MG63 (cell line): ENCODE results near the gene LPCAT3. TPM values are rescaled to one million over a fixed set of nuclear protein-coding genes. Genes with fewer than 3 reads are reported as not detected.
"Not testable (repeated sequence)": the region's sequence is repeated elsewhere in the genome, so short reads cannot be mapped to it uniquely, and the experiment has no call there.

ENCODE experiments used
- DNase-seq: peaks from one replicate; pipeline ENCODE4 v3.0.0-alpha.2; 2020
- H3K27me3 ChIP-seq: fragments of 250-450 bp; sonication (Bioruptor Pico); 2 replicates; pipeline ENCODE4 v1.5.1; 2020; ENCODE audit warnings: mild to moderate bottlenecking, moderate library complexity
- H3K36me3 ChIP-seq: fragments of 250-450 bp; sonication (Bioruptor Pico); 2 replicates; pipeline ENCODE4 v1.5.1; 2020; ENCODE audit warnings: mild to moderate bottlenecking, moderate library complexity
- H3K4me3 ChIP-seq: fragments of 250-450 bp; sonication (Bioruptor Pico); 2 replicates; pipeline ENCODE4 v1.5.1; 2020; ENCODE audit warnings: mild to moderate bottlenecking, moderate library complexity
- H3K9me3 ChIP-seq: fragments of 250-450 bp; sonication (Bioruptor Pico); 2 replicates; pipeline ENCODE4 v1.5.1; 2020; ENCODE audit warnings: mild to moderate bottlenecking, moderate library complexity
- total RNA-seq: library from RNA; depleted of rRNA; stranded (reverse); fragments of >200 nt; shearing (Covaris generic); gene quantifications from 2 replicates; pipeline ENCODE4 v1.2.3, GENCODE V29; 2014; ENCODE audit warnings: low replicate concordance

Gene LPCAT3
- total RNA-seq, 1 experiment from 2014 or later = 14.3 TPM

DNA sequence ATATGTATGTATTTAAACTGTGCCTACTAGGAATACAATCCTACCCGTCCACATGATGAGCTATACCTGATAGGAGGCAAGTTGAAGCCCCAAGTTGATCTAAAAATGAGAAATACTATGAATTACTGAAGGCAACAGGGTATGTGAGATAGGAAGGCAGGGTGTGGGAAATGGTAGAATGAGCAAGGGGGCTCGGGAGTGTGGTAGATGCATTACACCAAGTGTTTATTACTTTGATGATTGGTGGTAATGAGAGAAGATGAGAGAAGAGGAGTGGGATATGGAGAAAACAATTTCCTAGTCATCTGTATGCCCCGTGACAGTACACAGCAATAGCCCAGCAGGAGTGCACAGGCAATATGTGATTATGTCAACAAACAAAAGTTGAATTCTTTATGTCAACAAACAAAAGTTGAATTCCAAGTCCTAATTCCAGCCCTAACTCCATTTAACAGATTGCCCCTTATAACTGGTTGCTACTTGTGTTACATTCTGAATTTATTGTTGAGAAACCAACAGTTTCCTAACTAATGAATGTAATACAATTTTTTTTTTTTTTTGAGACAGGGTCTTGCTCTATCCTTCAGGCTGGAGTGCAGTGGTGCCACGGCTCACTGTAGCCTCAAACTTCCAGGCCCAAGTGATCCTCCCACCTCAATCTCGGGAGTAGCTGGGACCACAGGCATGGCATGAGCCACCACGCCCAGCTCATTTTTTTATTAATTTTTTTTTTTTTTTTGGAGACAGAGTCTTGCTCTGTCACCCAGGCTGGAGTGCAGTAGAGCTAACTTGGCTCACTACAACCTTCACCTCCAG is 2.5 kb downstream of the LPCAT3 start:
- DNase-seq = no peak

DNA sequence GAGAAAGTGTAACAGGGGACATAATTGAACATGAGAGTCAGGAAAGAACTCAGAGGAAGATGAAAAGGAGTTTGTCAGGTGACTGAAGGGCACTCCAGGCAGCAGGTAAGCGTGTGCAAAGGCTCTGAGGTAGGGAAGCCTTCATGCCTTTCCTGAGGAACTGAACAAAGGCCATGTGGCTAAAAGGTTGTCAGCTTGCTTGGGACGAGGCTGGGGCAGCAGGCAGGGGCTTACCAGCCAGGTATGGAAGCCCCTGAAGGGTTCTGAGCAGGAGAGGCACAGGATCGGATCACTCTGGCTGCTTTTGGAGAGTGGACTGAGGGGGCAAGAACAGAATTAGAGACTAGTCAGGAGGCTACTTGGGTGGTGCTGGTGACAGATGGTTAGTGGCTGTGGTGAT is 5.2 kb downstream of the LPCAT3 start:
- Histone ChIP-seq H3K36me3 (peaks cover 13% of the 10 kb centered on the region), H3K9me3 (no peaks in the 10 kb centered on the region), H3K4me3 (no peak overlapping the region), H3K27me3 (no peaks in the 10 kb centered on the region)
- no peak for DNase-seq

More for the DNA sequence above, 2.5 kb downstream of the LPCAT3 start:
- Histone ChIP-seq H3K9me3 (no peaks in the 10 kb centered on the region), H3K27me3 (no peaks in the 10 kb centered on the region), H3K36me3 (peaks cover 9% of the 10 kb centered on the region), H3K4me3 (no peak overlapping the region)

- no peaks in the 10 kb centered on the region for H3K9me3 ChIP-seq
- no peak overlapping the region for H3K4me3 ChIP-seq
- no peak for DNase-seq
- H3K27me3 ChIP-seq = no peaks in the 10 kb centered on the region
- peaks cover 13% of the 10 kb centered on the region for H3K36me3 ChIP-seq
Measured at GRCh38 chr12:7012024-7012607, 6.2 kb downstream of the LPCAT3 start.

DNA sequence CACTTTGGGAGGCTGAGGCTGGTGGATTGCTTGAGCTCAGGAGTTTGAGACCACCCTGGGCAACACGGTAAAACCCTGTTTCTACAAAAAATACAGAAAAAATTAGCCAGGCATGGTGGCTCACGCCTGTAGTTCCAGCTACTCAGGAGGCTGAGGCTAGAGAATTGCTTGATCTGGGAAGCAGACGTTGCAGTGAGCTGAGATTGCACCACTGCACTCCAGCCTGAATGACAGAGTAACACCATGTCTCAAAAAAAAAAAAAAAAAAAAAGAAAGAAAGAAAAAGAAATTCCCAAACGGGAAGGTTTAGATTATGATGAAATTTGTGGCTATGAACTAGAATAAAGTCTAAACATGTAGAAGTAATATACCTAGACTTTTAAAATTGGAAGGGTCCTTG is 6.9 kb downstream of the LPCAT3 start:
- DNase-seq, H3K27me3 ChIP-seq, H3K4me3 ChIP-seq, H3K9me3 ChIP-seq: not testable (repeated sequence)
- peaks cover 13% of the 10 kb centered on the region for H3K36me3 ChIP-seq

GRCh38 chr12:7009512-7009911 is 8.8 kb downstream of the LPCAT3 start:
- Histone ChIP-seq H3K9me3 (no peaks in the 10 kb centered on the region), H3K4me3 (no peak overlapping the region), H3K36me3 (peaks cover 13% of the 10 kb centered on the region), H3K27me3 (no peaks in the 10 kb centered on the region)
- DNase-seq = no peak

- Histone ChIP-seq H3K4me3 (no peak overlapping the region), H3K9me3 (no peaks in the 10 kb centered on the region), H3K36me3 (peaks cover 13% of the 10 kb centered on the region), H3K27me3 (no peaks in the 10 kb centered on the region)
- DNase-seq = no peak
Measured at GRCh38 chr12:7008864-7009263, 9.4 kb downstream of the LPCAT3 start.

- no peak for DNase-seq
- H3K4me3 ChIP-seq = no peak overlapping the region
- H3K36me3 ChIP-seq = peaks cover 5% of the 10 kb centered on the region
- H3K9me3 ChIP-seq = no peaks in the 10 kb centered on the region
- H3K27me3 ChIP-seq = no peaks in the 10 kb centered on the region
Measured at GRCh38 chr12:7006639-7007038, 11.6 kb downstream of the LPCAT3 start.

- no peaks in the 10 kb centered on the region for H3K27me3 ChIP-seq
- H3K4me3 ChIP-seq = no peak overlapping the region
- H3K36me3 ChIP-seq = peaks cover 4% of the 10 kb centered on the region
- DNase-seq = no peak
- H3K9me3 ChIP-seq = no peaks in the 10 kb centered on the region
Measured at GRCh38 chr12:7005311-7005710, 13.0 kb downstream of the LPCAT3 start.

- no peaks in the 10 kb centered on the region for H3K9me3 ChIP-seq
- no peaks in the 10 kb centered on the region for H3K27me3 ChIP-seq
- peaks cover 4% of the 10 kb centered on the region for H3K36me3 ChIP-seq
- no peak for DNase-seq
- H3K4me3 ChIP-seq = no peak overlapping the region
Measured at GRCh38 chr12:7004840-7005239, 13.4 kb downstream of the LPCAT3 start.

DNA sequence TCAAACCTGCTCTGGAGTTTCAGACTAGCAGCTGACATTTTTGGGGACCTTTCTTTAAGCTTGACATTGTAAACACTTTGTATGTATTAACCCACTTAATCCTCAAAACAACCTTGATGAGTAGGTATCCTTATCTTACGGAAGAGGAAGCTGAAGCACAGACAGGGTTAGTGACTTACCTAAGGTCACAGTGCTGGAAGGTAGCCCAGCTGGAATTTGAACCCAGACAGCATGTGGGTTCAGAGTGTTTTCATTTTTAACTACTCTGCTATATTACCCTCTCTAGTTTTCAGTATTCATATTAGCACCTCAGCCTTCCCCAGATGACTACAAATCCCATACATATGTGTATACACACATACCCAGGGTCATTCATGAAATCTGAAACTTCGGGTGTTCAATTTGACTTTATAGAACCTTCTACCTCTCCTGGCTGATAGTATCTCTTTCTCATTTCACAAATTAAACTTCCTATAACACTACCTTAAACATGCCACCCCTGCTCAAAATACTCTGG is 13.9 kb downstream of the LPCAT3 start:
- Histone ChIP-seq H3K36me3 (peaks cover 4% of the 10 kb centered on the region), H3K9me3 (no peaks in the 10 kb centered on the region), H3K27me3 (no peaks in the 10 kb centered on the region), H3K4me3 (no peak overlapping the region)
- DNase-seq = no peak

DNA sequence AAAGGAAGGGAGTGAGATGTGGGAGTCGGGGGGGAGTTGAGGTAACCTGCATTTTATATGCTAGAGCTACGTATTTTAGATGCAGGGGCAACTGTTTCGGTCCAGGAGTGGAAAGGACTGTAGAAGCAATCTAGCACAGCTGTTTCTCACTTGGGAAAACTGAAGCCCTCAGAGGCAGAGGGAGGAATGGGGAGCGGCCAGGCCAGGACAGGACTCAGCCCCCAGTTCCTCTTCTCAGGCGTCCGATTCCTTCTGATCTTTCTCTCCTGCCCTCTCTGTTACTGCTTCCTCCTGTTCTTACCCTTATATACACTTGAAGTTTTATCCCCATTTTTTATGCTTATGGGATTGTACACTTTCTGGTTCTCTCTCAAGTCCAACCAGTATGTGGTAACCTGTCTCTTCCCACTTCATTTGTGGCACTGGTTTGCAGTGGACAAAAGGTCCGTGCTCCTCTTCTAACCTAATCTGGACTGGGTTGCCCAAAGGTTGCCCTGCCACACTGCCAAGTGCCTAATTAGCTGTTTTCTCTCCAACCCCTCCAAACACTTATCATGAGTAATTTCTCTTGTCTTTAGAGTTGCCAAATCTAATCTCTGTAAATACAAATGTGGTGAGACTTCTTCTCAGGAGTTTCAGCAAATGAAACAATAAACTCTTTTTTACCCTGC is 16.2 kb downstream of the LPCAT3 start:
- Histone ChIP-seq H3K4me3 (no peak overlapping the region), H3K9me3 (no peaks in the 10 kb centered on the region), H3K36me3 (peaks cover 12% of the 10 kb centered on the region), H3K27me3 (no peaks in the 10 kb centered on the region)
- no peak for DNase-seq

- H3K4me3 ChIP-seq = no peak overlapping the region
- no peak for DNase-seq
- H3K36me3 ChIP-seq = peaks cover 25% of the 10 kb centered on the region
- no peaks in the 10 kb centered on the region for H3K27me3 ChIP-seq
- no peaks in the 10 kb centered on the region for H3K9me3 ChIP-seq
Measured at GRCh38 chr12:6998715-6999451, 19.4 kb downstream of the LPCAT3 start.

- peak; percentile 81 for DNase-seq
- H3K36me3 ChIP-seq = peaks cover 29% of the 10 kb centered on the region
- H3K4me3 ChIP-seq = no peak overlapping the region
Measured at GRCh38 chr12:6996040-6996441, 22.2 kb downstream of the LPCAT3 start.

GRCh38 chr12:6987956-6988553 is 30.2 kb downstream of the LPCAT3 start:
- Histone ChIP-seq H3K9me3 (no peaks in the 10 kb centered on the region), H3K27me3 (no peaks in the 10 kb centered on the region), H3K4me3 (no peak overlapping the region), H3K36me3 (peaks cover 23% of the 10 kb centered on the region)
- DNase-seq = no peak

More at GRCh38 chr12:6996040-6996441, 22.2 kb downstream of the LPCAT3 start:
- Histone ChIP-seq H3K9me3 (no peaks in the 10 kb centered on the region), H3K27me3 (no peaks in the 10 kb centered on the region)

- DNase-seq = no peak
- Histone ChIP-seq H3K9me3 (no peaks in the 10 kb centered on the region), H3K36me3 (peaks cover 32% of the 10 kb centered on the region), H3K27me3 (no peaks in the 10 kb centered on the region), H3K4me3 (no peak overlapping the region)
Measured at GRCh38 chr12:6982532-6982931, 35.7 kb downstream of the LPCAT3 start.
